ENCODE results near the gene CCL2.

- TF ChIP-seq CTCF (IDR thresholded peaks at IDR 0.05) (no peak), POLR2AphosphoS5 (IDR thresholded peaks at IDR 0.05) (no peak), POLR2A (IDR thresholded peaks at IDR 0.05) (no peak)
Measured at GRCh38 chr17:34226011-34226743, 28.9 kb upstream of the CCL2 start.

All from breast epithelium (tissue), 3 donors.